ENCODE results near the gene MAEA. TPM values are rescaled to one million over a fixed set of nuclear protein-coding genes. Genes with fewer than 3 reads are reported as not detected.

Gene MAEA
- total RNA-seq, 4 donors from 2014 or later: 47.2 to 62.1 (median 53.9) TPM

- H3K4me1 ChIP-seq: peaks cover 0 to 22% (median 11%) of the 10 kb centered on the region in 3 donors
- 93 to 96% methylated on average over 4 of the region's 4 CpGs for WGBS, 2 donors (ENCODE audit: low coverage in 1 of 2)
Measured at GRCh38 chr4:1255151-1255550, 34.5 kb upstream of the MAEA start.

GRCh38 chr4:1255699-1256098 lies 34.0 kb upstream of the MAEA start:
- no peak for ATAC-seq
- Histone ChIP-seq H3K9me3 (no peaks in the 10 kb centered on the region), H3K4me1 (peaks cover 0 to 16% (median 5%) of the 10 kb centered on the region in 3 donors), H3K4me3 (no peak overlapping the region), H3K36me3 (peaks cover 0 to 11% of the 10 kb centered on the region in 2 donors), H3K27me3 (no peaks in the 10 kb centered on the region), H3K27ac (no peak overlapping the region)
- TF ChIP-seq CTCF (IDR thresholded peaks at IDR 0.05) (no peak), EP300 (IDR thresholded peaks at IDR 0.05) (no peak), POLR2A (IDR thresholded peaks at IDR 0.05) (no peak)
- WGBS, 2 donors (ENCODE audit: low coverage in 1 of 2): 94 to 95% methylated on average over 2 of the region's 2 CpGs

More at GRCh38 chr4:1255151-1255550, 34.5 kb upstream of the MAEA start:
- TF ChIP-seq POLR2A (IDR thresholded peaks at IDR 0.05) (no peak), POLR2AphosphoS5 (IDR thresholded peaks at IDR 0.05) (no peak), EP300 (IDR thresholded peaks at IDR 0.05) (no peak), CTCF (IDR thresholded peaks at IDR 0.05) (no peak)
- ATAC-seq: no peak
- no peaks in the 10 kb centered on the region for H3K9me3 ChIP-seq
- no peaks in the 10 kb centered on the region for H3K27me3 ChIP-seq
- H3K4me3 ChIP-seq: no peak overlapping the region
- no peak overlapping the region for H3K27ac ChIP-seq
- H3K36me3 ChIP-seq: peaks cover 0 to 11% of the 10 kb centered on the region in 2 donors

GRCh38 chr4:1258457-1258856 lies 31.2 kb upstream of the MAEA start:
- ATAC-seq: no peak
- no peaks in the 10 kb centered on the region for H3K27me3 ChIP-seq
- H3K36me3 ChIP-seq: no peaks in the 10 kb centered on the region
- H3K9me3 ChIP-seq: no peaks in the 10 kb centered on the region
- TF ChIP-seq CTCF (IDR thresholded peaks at IDR 0.05): no peak
- no peak for TF ChIP-seq POLR2A (IDR thresholded peaks at IDR 0.05)
- TF ChIP-seq POLR2AphosphoS5 (IDR thresholded peaks at IDR 0.05): no peak
- no peak for TF ChIP-seq EP300 (IDR thresholded peaks at IDR 0.05)
- H3K27ac ChIP-seq: no peak overlapping the region
- WGBS, 2 donors (ENCODE audit: low coverage in 1 of 2): 97 to 100% methylated on average over 2 of the region's 2 CpGs
- no peak overlapping the region for H3K4me3 ChIP-seq
- H3K4me1 ChIP-seq: no peaks in the 10 kb centered on the region

GRCh38 chr4:1259966-1260365 lies 29.7 kb upstream of the MAEA start:
- TF ChIP-seq EP300 (IDR thresholded peaks at IDR 0.05): no peak
- TF ChIP-seq POLR2A (IDR thresholded peaks at IDR 0.05): no peak
- no peak for TF ChIP-seq POLR2AphosphoS5 (IDR thresholded peaks at IDR 0.05)
- TF ChIP-seq CTCF (IDR thresholded peaks at IDR 0.05): no peak
- no peaks in the 10 kb centered on the region for H3K36me3 ChIP-seq
- WGBS, 2 donors (ENCODE audit: low coverage in 1 of 2): 78% methylated on average over 3 of the region's 4 CpGs

GRCh38 chr4:1260418-1261106 lies 29.1 kb upstream of the MAEA start:
- 84 to 87% methylated on average over 7 to 8 of the region's 24 CpGs for WGBS, 2 donors (ENCODE audit: low coverage in 1 of 2)
- no peaks in the 10 kb centered on the region for H3K9me3 ChIP-seq
- no peaks in the 10 kb centered on the region for H3K27me3 ChIP-seq
- no peaks in the 10 kb centered on the region for H3K36me3 ChIP-seq
- H3K4me1 ChIP-seq: no peaks in the 10 kb centered on the region
- H3K27ac ChIP-seq: no peak overlapping the region
- H3K4me3 ChIP-seq: no peak overlapping the region
- ATAC-seq: no peak
- TF ChIP-seq POLR2A (IDR thresholded peaks at IDR 0.05): no peak
- no peak for TF ChIP-seq CTCF (IDR thresholded peaks at IDR 0.05)

More at GRCh38 chr4:1259966-1260365, 29.7 kb upstream of the MAEA start:
- no peak for ATAC-seq
- Histone ChIP-seq H3K27me3 (no peaks in the 10 kb centered on the region), H3K4me3 (no peak overlapping the region), H3K27ac (no peak overlapping the region), H3K9me3 (no peaks in the 10 kb centered on the region), H3K4me1 (no peaks in the 10 kb centered on the region)
